ENCODE data around the gene BCL7A.
"Not testable (repeated sequence)": the region's sequence is repeated elsewhere in the genome, so short reads cannot be mapped to it uniquely, and the experiment has no call there.

Gene BCL7A

DNA sequence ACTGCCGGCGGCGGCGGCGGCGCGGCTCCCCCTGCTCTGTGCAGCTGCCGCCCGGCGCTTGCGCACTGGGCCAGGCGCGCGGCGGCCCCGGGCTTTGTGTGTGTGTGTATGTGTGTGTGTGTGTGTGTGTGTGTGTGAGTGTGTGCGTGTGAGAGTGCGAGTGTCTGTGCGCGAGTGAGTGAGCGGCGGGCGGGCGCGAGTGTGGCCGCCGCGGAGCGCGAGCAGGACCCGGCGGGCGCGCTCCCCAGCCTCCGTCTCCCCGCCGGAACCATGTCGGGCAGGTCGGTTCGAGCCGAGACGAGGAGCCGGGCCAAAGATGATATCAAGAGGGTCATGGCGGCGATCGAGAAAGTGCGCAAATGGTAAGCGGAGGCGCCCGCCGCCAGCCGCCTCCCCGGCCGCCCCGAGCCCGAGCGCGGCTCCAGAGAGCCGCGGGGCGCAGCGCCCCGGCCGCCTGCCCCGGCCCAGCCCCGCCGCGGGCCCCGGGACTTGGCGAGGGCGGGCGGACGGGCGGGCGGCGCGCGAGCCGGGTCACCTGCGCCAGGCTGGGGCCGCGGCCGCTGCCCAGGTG is at the start of gene BCL7A:
TSS of gene BCL7A (plus strand) at position 63 of the 571 bp plus-strand sequence. CDS start at position 271, 208 bp downstream.
- Mint-ChIP-seq H3K9me3 (peaks cover 8% of the 10 kb centered on the region), H3K4me1 (peaks cover 18% of the 10 kb centered on the region), H3K36me3 (peaks cover 6% of the 10 kb centered on the region), H3K27me3 (peaks cover 9% of the 10 kb centered on the region), H3K4me3 (peak within 1 kb of the TSS; percentile 92), H3K27ac (peak within 1 kb of the TSS; percentile 97)
- peak in 1 of 2 donors; percentile 70 for DNase-seq (ENCODE audit: low spot score in 2 of 2)
- peak; percentile 73 for ATAC-seq (ENCODE audit: low read depth)

DNA sequence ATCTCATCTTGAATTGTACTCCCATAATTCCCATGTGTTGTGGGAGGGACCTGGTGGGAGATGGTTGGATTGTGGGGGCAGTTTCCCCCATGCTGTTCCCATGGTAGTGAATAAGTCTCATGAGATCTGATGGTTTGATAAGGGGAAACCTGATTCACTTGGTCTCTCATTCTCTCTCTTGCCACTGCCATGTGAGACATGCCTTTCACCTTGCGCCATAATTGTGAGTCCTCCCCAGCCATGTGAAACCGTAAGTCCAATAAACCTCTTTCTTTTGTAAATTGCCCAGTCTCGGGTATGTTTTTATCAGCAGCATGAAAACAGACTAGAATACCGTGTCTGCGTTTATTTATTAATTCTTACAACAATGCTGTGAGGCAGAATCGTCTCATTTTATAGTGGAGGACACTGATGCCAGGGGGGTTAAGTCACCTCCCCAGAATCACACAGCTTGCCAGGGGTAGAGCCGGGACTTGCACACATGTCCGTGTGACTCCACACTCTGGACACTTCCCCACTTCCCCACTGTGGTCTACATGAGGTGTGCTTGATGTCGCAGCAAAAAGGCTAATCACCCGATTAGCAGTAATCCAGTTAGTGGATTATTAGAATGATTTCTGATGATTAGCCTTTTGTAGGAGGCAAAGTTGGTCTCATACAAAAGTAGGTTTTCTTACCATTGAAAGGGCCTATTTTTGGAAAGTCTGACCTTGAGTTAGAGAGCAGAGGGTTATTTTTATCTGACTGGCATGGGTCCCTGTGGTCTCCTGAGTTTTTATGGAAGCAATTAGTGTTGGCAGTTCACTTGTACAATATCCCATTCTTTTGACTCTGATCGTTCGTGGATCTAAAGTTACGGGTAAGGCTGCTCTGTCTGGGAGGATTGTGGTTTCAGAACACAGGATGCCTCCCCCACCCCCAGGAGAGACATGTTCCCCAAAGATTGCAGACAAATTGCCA is 47.4 kb upstream of the BCL7A start:
- peaks cover 3% of the 10 kb centered on the region for H3K9me3 Mint-ChIP-seq
- peaks cover 2% of the 10 kb centered on the region for H3K4me1 Mint-ChIP-seq
- peaks cover 4% of the 10 kb centered on the region for H3K36me3 Mint-ChIP-seq
- ATAC-seq (ENCODE audit: low read depth) (no peak), DNase-seq (ENCODE audit: low spot score in 2 of 2) (no peak)
- H3K27ac Mint-ChIP-seq, result no peak overlapping the region
- H3K27me3 Mint-ChIP-seq, result no peaks in the 10 kb centered on the region
- no peak overlapping the region for H3K4me3 Mint-ChIP-seq

DNA sequence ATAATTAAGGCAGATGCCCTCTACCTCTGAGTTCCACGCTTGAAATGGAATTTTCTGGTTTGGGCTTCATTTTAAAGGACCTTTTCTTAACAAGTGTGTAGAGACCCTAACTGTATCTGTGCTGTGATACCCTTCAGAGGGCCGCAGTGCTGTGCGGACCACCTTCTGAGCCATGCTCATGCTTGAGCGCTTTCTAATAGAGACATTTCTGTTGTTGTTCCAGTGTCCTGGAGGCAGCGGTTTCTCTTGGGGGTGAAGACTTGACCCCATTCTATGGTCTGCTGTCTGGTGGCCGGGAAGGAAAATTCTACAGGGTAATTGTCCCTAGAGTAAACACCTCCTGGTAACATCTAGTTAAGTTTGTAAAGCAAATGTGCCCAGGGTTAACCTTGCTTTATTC is 46.7 kb upstream of the BCL7A start:
- H3K36me3 Mint-ChIP-seq, result peaks cover 4% of the 10 kb centered on the region
- H3K27me3 Mint-ChIP-seq, result no peaks in the 10 kb centered on the region
- H3K27ac Mint-ChIP-seq, result no peak overlapping the region
- H3K4me1 Mint-ChIP-seq, result peaks cover 4% of the 10 kb centered on the region
- no peak for DNase-seq (ENCODE audit: low spot score in 2 of 2)
- H3K4me3 Mint-ChIP-seq, result no peak overlapping the region
- no peak for ATAC-seq (ENCODE audit: low read depth)
- H3K9me3 Mint-ChIP-seq, result peaks cover 3% of the 10 kb centered on the region

DNA sequence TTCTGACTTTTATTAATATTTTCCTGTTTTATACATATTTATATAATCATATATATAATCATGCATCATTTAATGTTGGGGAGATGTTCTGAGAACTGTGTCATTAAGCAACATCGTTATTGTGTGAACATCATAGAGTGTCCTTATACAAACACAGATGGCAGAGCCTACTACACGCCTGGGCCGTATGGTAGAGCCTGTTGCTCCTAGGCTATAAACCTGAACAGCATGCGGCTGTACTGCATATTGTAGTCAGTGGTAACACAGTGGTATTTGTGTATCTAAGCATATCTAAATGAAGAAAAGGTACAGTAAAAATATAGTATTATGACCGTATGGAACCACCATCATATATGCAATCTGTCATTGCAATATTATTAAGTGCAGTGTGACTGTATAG is 44.7 kb upstream of the BCL7A start:
- DNase-seq (ENCODE audit: low spot score in 2 of 2) (no peak), ATAC-seq (ENCODE audit: low read depth) (no peak)
- no peaks in the 10 kb centered on the region for H3K27me3 Mint-ChIP-seq
- peaks cover 16% of the 10 kb centered on the region for H3K4me1 Mint-ChIP-seq
- peaks cover 3% of the 10 kb centered on the region for H3K9me3 Mint-ChIP-seq
- H3K27ac Mint-ChIP-seq, result no peak overlapping the region
- peaks cover 3% of the 10 kb centered on the region for H3K36me3 Mint-ChIP-seq
- no peak overlapping the region for H3K4me3 Mint-ChIP-seq

DNA sequence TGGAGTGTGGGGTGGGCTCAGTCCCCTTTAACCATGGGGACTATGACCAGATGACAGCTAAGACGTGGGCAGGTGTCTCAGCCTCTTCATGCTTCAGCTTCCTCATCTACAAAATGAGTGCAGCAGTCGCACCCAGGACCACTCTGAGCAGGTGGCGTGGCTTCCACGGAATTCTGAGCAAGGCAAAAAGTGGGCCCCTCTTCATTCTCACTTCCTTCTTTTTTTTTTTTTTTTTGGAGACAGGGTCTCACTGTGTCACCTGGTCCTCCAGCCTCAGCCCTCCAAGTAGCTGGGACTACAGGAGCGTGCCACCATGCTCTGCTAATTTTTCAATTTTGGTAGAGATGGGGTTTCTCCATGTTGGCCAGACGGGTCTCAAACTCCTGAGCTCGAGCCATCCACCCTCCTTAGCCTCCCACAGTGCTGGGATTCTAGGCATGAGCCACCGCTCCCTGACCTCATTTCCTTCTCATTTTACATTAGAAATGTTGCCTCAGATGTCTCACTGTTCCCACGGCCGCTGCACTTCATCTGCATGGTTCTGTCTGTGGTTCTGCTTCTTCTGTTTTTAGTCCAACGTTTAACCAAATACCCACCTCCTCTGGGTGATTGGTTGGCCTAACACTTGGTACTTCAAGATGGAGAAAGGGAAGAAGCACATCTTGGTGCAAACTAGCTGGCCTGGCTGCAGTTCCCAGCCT is 41.3 kb upstream of the BCL7A start:
- DNase-seq (ENCODE audit: low spot score in 2 of 2) (no peak), ATAC-seq (ENCODE audit: low read depth) (peak; percentile 72)
- Mint-ChIP-seq H3K9me3 (no peaks in the 10 kb centered on the region), H3K4me1 (peaks cover 23% of the 10 kb centered on the region), H3K27ac (peak overlapping the region; percentile 91), H3K36me3 (no peaks in the 10 kb centered on the region), H3K27me3 (no peaks in the 10 kb centered on the region), H3K4me3 (peak overlapping the region; percentile 71)

DNA sequence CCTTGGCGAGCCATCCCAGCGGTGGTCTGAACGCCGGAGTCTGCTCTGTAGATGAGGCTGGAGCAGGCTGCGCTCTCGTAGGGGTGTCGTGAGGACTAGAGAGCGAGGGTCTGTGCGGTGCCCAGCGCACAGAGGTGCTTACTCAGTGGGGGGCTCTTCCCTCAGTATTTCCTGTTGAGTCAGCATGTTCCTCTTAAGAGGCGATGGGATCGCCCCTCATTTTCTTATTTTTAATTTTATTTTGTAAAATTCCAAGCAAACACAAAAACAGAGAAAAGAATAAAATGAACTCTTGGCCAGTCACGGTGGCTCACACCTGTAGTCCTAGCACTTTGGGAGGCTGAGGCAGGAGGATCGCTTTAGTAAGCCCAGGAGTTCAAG is 40.8 kb upstream of the BCL7A start:
- Mint-ChIP-seq H3K4me3 (peak overlapping the region; percentile 71), H3K36me3 (no peaks in the 10 kb centered on the region), H3K27me3 (no peaks in the 10 kb centered on the region), H3K4me1 (peaks cover 23% of the 10 kb centered on the region), H3K9me3 (no peaks in the 10 kb centered on the region), H3K27ac (peak overlapping the region; percentile 91)
- no peak for DNase-seq (ENCODE audit: low spot score in 2 of 2)
- no peak for ATAC-seq (ENCODE audit: low read depth)

DNA sequence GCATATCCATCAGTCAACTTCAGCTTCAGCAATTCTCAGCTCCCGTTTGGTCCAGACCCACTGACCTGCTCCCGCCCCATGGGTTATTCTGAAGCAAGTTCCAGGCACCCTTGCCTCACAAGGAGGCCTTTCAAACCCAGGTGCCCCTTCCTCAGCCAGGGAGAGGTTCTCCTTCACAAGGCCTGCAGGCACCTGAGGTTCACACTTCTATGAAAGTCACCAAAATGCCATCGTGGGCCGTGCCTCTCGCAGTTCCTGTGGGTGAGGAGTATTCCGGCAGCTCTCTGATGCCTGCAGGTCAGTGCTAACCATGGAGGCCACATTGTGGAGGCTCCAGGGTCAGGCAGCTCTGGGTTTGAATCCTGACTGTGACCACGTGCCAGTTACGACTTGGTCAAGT is 40.2 kb upstream of the BCL7A start:
- H3K4me1 Mint-ChIP-seq, result peaks cover 23% of the 10 kb centered on the region
- DNase-seq (ENCODE audit: low spot score in 2 of 2), result no peak
- no peaks in the 10 kb centered on the region for H3K27me3 Mint-ChIP-seq
- no peak overlapping the region for H3K27ac Mint-ChIP-seq
- no peak overlapping the region for H3K4me3 Mint-ChIP-seq
- ATAC-seq (ENCODE audit: low read depth), result no peak
- H3K9me3 Mint-ChIP-seq, result no peaks in the 10 kb centered on the region
- H3K36me3 Mint-ChIP-seq, result no peaks in the 10 kb centered on the region

DNA sequence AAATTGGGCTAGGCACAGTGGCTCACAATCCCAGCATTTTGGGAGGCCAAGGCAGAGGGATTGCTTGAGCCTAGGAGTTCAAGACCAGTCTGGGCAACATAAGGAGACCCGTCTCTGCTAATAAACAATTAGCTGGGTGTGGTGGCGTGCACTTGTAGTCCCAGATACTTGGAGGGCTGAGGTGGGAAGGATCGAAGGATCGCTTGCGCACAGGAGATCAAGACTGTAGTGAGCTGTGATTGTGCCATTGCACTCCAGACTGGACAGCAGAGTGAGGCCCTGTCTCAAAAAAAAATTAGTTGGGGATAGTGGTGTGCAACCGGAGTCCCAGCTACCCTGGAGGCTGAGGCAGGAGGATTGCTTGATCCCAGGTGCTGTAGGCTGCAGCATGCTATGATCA is 38.7 kb upstream of the BCL7A start:
- no peaks in the 10 kb centered on the region for H3K27me3 Mint-ChIP-seq
- no peak for ATAC-seq (ENCODE audit: low read depth)
- no peak overlapping the region for H3K4me3 Mint-ChIP-seq
- peaks cover 23% of the 10 kb centered on the region for H3K4me1 Mint-ChIP-seq
- H3K9me3 Mint-ChIP-seq, result no peaks in the 10 kb centered on the region
- no peaks in the 10 kb centered on the region for H3K36me3 Mint-ChIP-seq
- DNase-seq (ENCODE audit: low spot score in 2 of 2), result no peak
- H3K27ac Mint-ChIP-seq, result no peak overlapping the region

DNA sequence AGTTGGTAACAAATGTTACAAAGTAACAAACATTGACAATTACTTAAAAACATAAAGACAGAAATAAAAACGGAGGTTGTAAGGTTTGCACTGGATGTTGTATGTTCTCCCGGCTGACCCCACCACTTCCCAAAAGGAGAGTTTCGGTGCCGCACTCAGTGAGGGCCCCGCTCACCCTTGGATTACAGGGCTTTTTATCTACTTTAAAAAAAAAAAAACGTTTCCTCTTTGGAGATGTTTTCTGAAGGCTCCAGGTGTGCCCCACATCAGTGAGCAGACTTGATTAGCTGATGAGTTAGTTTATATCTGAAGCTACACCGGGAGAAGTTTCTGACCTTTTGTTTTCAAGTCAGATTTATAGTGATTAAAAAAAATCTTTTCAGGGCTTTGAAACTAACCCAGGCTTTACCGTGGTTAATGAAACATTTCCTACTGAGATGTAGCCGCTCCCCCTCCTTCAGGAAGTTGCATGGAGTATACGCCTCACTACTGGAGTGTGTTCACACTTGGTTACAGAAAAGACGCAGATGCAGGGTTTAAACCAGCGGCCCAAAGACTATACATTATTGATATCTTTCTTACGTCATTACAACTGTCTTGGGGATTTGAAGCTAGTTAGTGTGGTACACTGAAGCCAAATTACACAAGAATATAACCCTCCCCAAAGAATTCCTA is 38.0 kb upstream of the BCL7A start:
- H3K4me3 Mint-ChIP-seq, result no peak overlapping the region
- H3K4me1 Mint-ChIP-seq, result peaks cover 23% of the 10 kb centered on the region
- H3K9me3 Mint-ChIP-seq, result no peaks in the 10 kb centered on the region
- no peak overlapping the region for H3K27ac Mint-ChIP-seq
- H3K36me3 Mint-ChIP-seq, result no peaks in the 10 kb centered on the region
- peak; percentile 18 for ATAC-seq (ENCODE audit: low read depth)
- no peaks in the 10 kb centered on the region for H3K27me3 Mint-ChIP-seq
- no peak for DNase-seq (ENCODE audit: low spot score in 2 of 2)

DNA sequence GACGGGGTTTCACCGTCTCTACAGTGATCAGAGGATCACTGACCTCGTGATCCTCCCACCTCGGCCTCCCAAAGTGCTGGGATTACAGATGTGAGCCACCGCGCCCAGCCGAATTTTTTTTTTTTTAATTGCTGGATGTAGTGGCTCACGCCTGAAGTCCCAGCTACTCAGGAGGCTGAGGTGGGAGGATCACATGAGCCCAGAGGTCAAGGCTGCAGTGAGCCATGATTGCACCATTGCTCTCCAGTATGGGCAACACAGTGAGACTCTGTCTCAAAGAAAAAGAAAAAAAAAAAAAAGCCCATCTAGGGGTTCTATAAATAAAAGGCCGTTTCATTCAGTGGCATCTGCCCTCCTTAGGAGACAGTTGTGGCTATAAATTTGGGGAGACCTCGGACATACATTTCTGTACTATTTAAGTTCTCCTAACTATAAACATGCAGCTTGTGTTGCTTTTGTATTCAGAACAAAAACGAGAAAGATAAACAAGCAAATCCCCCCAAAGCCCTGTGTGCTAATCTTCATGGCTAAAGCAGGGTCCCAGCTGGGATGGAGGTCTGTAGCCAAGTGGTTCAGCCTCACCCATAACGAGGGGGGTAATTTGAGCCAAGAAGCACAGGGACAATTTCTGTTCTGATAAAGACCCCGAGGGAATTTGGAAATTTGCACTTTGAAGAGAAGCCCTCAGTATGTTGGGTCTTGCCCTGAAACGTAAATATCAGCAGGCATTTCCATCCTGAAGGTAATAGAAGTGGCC is 35.0 kb upstream of the BCL7A start:
- no peak for DNase-seq (ENCODE audit: low spot score in 2 of 2)
- H3K4me1 Mint-ChIP-seq, result peaks cover 7% of the 10 kb centered on the region
- no peak for ATAC-seq (ENCODE audit: low read depth)
- H3K27ac Mint-ChIP-seq, result no peak overlapping the region
- H3K4me3 Mint-ChIP-seq, result no peak overlapping the region
- no peaks in the 10 kb centered on the region for H3K9me3 Mint-ChIP-seq
- no peaks in the 10 kb centered on the region for H3K36me3 Mint-ChIP-seq
- H3K27me3 Mint-ChIP-seq, result no peaks in the 10 kb centered on the region

DNA sequence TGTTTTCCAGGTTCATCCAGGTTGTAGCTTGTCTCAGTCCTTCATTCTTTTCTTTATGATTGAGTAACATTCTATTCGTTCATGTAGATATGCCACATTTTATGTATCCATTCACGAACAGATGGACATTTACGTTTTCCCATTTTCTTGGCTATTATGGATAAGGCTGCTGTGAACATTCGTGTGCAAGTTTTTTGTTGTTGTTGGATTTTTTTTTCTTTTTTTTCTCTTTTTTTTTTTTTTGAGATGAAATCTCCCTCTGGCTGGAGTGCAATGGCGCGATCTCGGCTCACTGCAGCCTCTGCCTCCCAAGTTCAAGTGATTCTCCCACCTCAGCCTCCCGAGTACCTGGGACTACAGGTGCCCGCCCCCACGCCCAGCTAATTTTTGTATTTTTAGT is 33.2 kb upstream of the BCL7A start:
- H3K9me3 Mint-ChIP-seq; H3K4me1 Mint-ChIP-seq; H3K27ac Mint-ChIP-seq; H3K4me3 Mint-ChIP-seq; H3K27me3 Mint-ChIP-seq; DNase-seq (ENCODE audit: low spot score in 2 of 2); ATAC-seq (ENCODE audit: low read depth); H3K36me3 Mint-ChIP-seq: not testable (repeated sequence)

DNA sequence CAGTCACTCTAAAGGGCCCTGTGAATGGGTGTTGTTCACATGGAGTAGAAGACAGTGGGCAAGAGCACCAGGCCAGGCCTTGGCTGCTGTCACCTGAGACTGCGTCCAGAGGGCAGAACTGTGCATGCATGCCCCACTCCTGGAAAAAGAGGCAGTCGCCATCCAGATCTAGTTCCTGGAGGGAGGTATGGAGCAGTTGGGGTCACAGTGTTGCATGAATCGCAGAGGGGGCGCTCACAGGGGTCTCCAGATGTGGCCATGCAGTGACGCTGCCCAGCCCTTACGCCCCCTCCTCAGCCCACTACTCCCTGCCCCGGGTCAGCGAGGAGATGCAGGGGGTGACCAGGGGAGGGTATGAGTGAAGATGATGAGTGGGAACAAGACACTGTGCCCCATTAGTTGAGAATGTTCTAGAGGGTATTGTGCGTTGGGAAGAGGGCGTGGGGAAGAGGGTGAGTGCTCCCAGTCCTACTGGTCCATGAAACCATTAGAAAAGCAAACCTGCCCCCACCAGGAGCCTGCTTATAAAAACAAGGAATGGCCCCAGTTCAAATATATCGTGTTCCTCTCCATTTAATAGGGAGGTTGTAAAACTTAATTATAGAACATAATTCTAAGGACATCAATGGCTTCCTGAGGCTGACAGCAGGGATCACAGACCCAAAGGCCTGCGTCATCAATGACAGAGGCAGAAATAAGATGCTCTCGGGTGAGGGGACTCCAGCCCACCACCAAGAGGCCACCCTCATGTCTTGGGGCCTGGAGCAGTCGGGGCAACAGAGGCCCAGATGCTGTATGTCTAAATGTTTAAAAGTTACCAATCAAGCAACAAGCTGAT is 32.2 kb upstream of the BCL7A start:
- no peaks in the 10 kb centered on the region for H3K27me3 Mint-ChIP-seq
- no peak for DNase-seq (ENCODE audit: low spot score in 2 of 2)
- H3K9me3 Mint-ChIP-seq, result no peaks in the 10 kb centered on the region
- no peak for ATAC-seq (ENCODE audit: low read depth)
- no peak overlapping the region for H3K27ac Mint-ChIP-seq
- peaks cover 3% of the 10 kb centered on the region for H3K4me1 Mint-ChIP-seq
- no peaks in the 10 kb centered on the region for H3K36me3 Mint-ChIP-seq
- H3K4me3 Mint-ChIP-seq, result no peak overlapping the region
